Tibial artery (tissue), 4 donors: Measurements from ENCODE around the gene KDM3B.
A peak's percentile ranks its signal among the peaks of the same experiment; 100 is the strongest.

Experiments
- DNase-seq, 2 donors: peaks; one replicate each; pipeline ENCODE4 v3.0.0-alpha.2; 2019
- H3K27ac ChIP-seq, 2 donors: fragments of 200-600 bp; sonication (generic) in 1 of 2; 1 replicate in 1 of 2; 2 replicates in 1 of 2; pipeline ENCODE4 v1.5.1; 2018 to 2019; ENCODE audit warnings: mild to moderate bottlenecking in 1 of 2
- H3K27me3 ChIP-seq, 2 donors: fragments of 200-600 bp; sonication (generic) in 1 of 2; one replicate each; pipeline versions ENCODE4 v1.5.1 to v1.6.0; 2016 to 2019
- H3K36me3 ChIP-seq, 3 donors: fragments of 200-600 bp; sonication (generic) in 2 of 3; one replicate each; pipeline ENCODE4 v1.5.1; 2016 to 2019; ENCODE audit warnings: mild to moderate bottlenecking in 2 of 3
- H3K4me1 ChIP-seq, 4 donors: fragments of 200-600 bp; sonication (generic) in 2 of 4; 1 replicate in 3 of 4; 2 replicates in 1 of 4; pipeline ENCODE4 v1.5.1; 2016 to 2019
- H3K4me3 ChIP-seq, 2 donors: fragments of 200-600 bp; sonication (generic) in 1 of 2; 1 replicate in 1 of 2; 2 replicates in 1 of 2; pipeline ENCODE4 v1.5.1; 2018 to 2019; ENCODE audit warnings: mild to moderate bottlenecking in 2 of 2
- H3K9me3 ChIP-seq, 3 donors: fragments of 200-600 bp; sonication (generic) in 1 of 3; one replicate each; pipeline ENCODE4 v1.5.1; 2016 to 2019
- intact Hi-C: fragments of 100-400 bp; cut with DNase I; formaldehyde crosslinking; loops from one replicate; pipeline ENCODE4 v1.15.0; 2023; ENCODE audit warnings: low total_unique reads
- TF ChIP-seq, protein P1 (sequence below), 2 experiments: fragments of 200-600 bp in 1 of 2; fragments of 450-650 bp in 1 of 2; IDR thresholded peaks; one replicate each; pipeline ENCODE4 v1.5.1; 2017 to 2019; ENCODE audit warnings: antibody characterized with exemption in 2 of 2, mild to moderate bottlenecking in 1 of 2, moderate library complexity in 1 of 2

KDM3B gene

DNA sequence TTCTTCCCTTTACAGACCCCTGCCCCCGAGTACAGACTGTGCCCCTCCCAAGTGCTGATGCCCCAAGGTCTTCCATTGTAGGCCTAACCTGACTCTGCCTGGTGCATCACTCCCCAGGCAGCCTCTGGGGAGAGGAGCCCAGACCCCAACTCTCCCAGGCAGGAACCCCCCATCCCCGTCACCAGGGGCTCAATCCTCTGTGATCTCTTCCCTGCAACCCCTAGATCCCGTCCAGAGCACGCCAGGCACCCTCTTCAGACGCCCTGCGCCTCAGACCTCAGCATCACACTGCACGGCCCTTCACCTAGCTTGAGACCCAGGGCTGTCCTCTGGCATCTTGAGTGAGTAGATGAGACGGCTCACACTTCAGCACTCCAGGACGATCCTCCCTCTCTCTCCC is 106.4 kb downstream of the KDM3B start:
- no peak for DNase-seq
- Histone ChIP-seq H3K9me3 (no peaks in the 10 kb centered on the region), H3K27me3 (no peaks in the 10 kb centered on the region), H3K4me1 (peaks cover 0 to 22% (median 15%) of the 10 kb centered on the region in 4 donors), H3K36me3 (no peaks in the 10 kb centered on the region), H3K27ac (no peak overlapping the region), H3K4me3 (no peak overlapping the region)
- TF ChIP-seq, protein P1, sequence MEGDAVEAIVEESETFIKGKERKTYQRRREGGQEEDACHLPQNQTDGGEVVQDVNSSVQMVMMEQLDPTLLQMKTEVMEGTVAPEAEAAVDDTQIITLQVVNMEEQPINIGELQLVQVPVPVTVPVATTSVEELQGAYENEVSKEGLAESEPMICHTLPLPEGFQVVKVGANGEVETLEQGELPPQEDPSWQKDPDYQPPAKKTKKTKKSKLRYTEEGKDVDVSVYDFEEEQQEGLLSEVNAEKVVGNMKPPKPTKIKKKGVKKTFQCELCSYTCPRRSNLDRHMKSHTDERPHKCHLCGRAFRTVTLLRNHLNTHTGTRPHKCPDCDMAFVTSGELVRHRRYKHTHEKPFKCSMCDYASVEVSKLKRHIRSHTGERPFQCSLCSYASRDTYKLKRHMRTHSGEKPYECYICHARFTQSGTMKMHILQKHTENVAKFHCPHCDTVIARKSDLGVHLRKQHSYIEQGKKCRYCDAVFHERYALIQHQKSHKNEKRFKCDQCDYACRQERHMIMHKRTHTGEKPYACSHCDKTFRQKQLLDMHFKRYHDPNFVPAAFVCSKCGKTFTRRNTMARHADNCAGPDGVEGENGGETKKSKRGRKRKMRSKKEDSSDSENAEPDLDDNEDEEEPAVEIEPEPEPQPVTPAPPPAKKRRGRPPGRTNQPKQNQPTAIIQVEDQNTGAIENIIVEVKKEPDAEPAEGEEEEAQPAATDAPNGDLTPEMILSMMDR (IDR thresholded peaks at IDR 0.05) = no peak
- intact Hi-C loops = loop anchor here (10.0 kb wide), 1 partner anchor 816 kb away; no protein-coding TSS in a partner anchor

GRCh38 chr5:138459311-138459933 is 106.9 kb downstream of the KDM3B start:
- intact Hi-C loops = loop anchor here (10.0 kb wide), 1 partner anchor 815 kb away; no protein-coding TSS in a partner anchor
- H3K27me3 ChIP-seq = no peaks in the 10 kb centered on the region
- no peaks in the 10 kb centered on the region for H3K36me3 ChIP-seq
- TF ChIP-seq, protein P1 (IDR thresholded peaks at IDR 0.05) = no peak
- H3K9me3 ChIP-seq = no peaks in the 10 kb centered on the region
- H3K4me3 ChIP-seq = no peak overlapping the region
- DNase-seq = no peak
- H3K27ac ChIP-seq = no peak overlapping the region
- peaks cover 0 to 22% (median 15%) of the 10 kb centered on the region in 4 donors for H3K4me1 ChIP-seq

DNA sequence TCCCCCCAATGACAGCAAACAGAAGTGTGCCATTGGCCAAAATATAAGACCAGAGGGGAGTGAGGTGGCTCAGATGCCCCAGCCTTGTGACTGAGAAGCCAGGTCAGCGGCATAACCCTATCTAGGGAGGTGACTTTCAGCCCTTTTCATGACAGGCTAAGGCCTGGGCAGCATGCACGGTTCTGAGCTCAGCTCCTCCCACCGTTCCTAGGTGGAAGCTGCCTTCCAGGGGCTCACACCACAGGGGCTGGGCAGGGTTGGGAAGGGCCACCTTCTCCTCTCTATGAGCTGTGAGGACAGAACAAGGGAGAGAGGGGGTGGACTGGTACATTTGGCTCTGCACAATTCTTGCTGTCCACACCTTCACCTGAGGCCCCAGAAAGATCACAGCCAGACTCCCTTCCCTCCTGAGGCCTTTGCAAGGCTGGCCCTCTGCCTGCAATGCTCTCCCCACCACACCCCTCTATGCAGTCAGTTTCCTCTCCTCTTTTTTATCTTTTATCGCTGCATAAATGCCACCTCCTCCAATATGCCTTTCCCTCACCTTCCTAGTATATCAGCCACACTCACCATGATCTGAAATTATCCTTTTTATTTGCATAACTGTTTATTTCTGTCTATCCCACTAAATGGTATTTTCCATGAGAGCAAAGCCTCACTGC is 107.7 kb downstream of the KDM3B start:
- intact Hi-C loops = no loop called here
- no peaks in the 10 kb centered on the region for H3K9me3 ChIP-seq
- H3K27me3 ChIP-seq = no peaks in the 10 kb centered on the region
- TF ChIP-seq, protein P1 (IDR thresholded peaks at IDR 0.05) = no peak
- H3K36me3 ChIP-seq = no peaks in the 10 kb centered on the region
- peaks cover 0 to 22% (median 15%) of the 10 kb centered on the region in 4 donors for H3K4me1 ChIP-seq
- H3K27ac ChIP-seq = no peak overlapping the region
- H3K4me3 ChIP-seq = no peak overlapping the region
- no peak for DNase-seq

DNA sequence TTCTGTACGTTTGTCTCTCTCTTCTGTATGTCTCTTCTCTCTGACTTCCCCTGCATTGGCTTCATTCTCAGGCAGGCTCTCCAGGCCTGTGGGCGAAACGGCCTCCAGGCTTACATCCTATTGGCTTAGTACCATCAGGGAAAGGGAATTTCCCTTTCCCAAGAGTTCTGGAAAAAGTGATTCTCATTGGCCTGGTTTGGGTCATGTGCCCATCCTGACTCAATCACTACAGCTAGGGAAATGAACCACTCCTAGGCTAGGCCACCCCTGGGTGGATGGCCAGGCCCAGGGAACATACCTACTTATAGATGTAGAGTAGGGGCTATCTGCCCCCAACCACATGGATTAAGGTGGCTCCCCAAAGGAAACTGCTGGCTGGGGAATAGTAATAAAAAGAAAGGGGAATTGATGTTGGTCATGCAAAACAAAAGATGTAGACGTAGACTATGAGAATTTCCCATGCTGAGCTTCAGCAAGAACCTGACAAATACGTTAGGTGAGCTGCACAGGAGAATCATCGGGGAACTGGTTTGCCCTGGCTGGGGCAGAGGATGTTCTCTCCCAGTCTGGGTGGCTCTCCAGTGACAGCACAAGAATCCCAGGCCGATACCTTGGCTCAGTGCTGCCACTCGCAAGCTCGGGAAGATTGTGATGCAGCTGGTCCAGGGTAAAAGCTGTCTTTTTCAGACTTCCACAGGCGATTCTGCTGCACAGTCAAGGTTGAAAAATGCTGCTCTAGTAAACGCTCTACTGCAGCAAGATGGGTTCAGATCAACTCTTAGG is 109.0 kb downstream of the KDM3B start:
- TF ChIP-seq, protein P1 (IDR thresholded peaks at IDR 0.05) = no peak
- no peak for DNase-seq
- Histone ChIP-seq H3K4me1 (peaks cover 0 to 33% (median 20%) of the 10 kb centered on the region in 4 donors), H3K27me3 (no peaks in the 10 kb centered on the region), H3K4me3 (no peak overlapping the region), H3K9me3 (no peaks in the 10 kb centered on the region), H3K36me3 (no peaks in the 10 kb centered on the region), H3K27ac (peak overlapping the region in 1 of 2 donors; percentile 12)
- intact Hi-C loops = no loop called here

GRCh38 chr5:138463419-138464007 is 111.0 kb downstream of the KDM3B start:
- peaks cover 0 to 13% (median 10%) of the 10 kb centered on the region in 3 donors for H3K36me3 ChIP-seq
- H3K4me1 ChIP-seq = peaks cover 0 to 47% (median 33%) of the 10 kb centered on the region in 4 donors
- intact Hi-C loops = loop anchor here (2.0 kb wide), 1 partner anchor 79 kb away; the partner anchor contains the start of gene ETF1
- DNase-seq = no peak
- no peaks in the 10 kb centered on the region for H3K27me3 ChIP-seq
- no peaks in the 10 kb centered on the region for H3K9me3 ChIP-seq
- peak overlapping the region; percentile 93 to 95 for H3K27ac ChIP-seq
- peak overlapping the region; percentile 60 to 85 for H3K4me3 ChIP-seq
- TF ChIP-seq, protein P1 (IDR thresholded peaks at IDR 0.05) = no peak
